CD4-positive, alpha-beta T cell treated with Interleukin-17A for 1 hour (primary cell): ENCODE measurements around the gene DYRK1A.

ENCODE experiments used
- DNase-seq: peaks from one replicate; pipeline ENCODE4 v3.0.0-alpha.2; 2020

DYRK1A gene

DNA sequence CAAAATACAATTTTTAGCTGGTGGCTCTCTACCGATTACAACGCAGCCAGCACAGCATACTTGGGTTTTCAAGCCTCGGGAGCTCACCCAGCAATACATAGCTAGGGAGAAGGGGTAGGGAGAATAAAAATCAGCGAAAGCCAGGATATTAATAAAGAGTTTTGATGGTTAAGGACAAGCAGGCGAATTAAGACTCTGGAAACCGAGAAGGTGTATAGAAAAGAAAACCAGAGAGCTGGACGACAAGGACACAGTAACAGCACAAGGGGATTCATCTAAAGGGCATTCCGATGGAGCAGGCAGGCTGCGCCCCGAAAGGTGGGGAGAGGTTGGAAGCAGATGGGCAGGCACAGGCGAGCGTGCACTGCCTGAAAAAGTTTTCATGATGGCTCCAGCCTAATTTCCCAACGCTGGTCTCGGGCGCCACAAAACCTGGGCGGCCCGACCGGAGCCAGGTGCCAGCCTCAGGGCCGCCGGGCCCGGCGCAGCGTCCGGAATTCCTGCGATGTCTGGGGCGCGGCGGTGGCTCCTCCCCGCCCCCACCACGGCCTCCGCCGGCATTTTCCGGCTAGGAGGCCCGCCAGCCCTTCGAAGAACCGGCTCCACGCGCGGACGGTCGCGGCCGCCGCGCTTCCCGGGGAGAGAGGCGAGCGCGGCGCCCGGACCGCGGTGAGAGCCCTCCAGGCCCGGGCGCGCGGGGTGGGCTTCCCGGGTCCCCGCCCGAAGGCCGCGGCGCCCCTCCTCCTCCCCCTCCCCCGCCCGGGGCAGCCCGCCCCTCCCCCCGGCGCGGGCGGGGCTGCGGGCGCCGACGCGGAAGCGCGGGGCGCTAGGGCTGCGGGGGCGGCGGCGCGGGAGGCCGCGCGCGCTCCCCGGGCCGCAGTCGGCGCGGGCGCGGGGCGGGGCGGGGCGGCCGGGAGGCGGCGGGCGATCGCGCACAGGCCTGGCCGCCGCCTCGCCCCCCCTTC, 774 bp upstream of the DYRK1A start:
- peak; percentile 69 for DNase-seq

DNA sequence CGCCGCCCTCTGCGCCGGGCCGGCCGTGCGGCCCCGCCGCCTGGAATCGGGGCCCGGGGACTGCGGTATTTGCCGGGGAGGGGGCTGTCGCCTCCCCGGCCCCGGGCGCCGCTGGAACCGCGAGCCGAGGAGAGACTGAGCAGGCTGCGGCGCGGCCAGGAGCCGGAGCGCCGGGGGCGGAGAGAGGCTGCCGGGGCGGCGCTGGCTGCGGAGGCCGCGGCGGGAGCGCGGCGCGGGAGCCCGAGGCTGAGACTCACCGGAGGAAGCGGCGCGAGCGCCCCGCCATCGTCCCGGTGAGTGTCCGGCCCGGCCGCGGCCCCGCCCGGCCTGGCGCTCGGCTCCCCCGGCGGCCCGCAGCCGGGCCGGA, 746 bp downstream of the DYRK1A start:
- no peak for DNase-seq

DNA sequence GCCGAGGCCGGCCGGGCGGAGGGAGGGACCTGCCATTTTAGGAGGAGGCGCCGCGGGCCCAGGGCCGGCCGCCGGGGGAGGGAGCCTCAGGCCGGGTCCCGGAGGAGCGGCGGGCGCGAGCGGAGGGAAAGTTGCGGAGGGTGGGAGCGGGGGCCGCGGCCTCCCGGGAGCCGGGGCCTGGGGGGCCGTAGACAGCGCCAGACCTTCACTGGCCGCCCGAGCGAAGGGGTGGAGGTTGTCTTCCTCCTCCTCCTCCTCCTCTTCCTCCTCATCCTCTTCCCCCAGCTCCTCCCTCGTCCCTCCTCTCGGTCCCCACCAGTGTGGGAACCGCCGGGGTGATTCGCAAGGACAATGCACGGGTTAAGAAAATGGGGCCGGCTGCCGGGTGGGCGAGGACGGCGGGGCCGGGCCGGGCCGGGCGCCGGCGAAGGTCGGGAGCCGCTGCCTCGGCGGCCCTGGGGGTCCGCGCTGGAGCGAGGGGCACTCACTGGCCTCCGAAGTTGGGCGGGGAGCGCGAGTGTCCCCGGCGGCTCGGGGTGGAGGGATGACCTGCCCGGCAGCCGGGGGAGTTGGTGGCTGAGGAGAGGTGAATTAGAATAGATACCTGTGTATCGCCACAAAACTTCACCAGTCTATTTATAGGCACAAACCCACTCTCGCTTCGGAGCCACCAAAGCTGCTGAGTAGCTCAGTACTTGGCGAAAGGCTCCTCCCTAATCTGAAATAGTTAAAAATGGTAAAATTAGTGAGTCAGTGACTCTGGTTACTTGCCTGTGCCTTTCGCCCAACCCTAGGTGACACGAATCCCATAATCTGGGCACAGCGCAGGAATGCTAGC, 1.3 kb downstream of the DYRK1A start:
- DNase-seq = peak; percentile 63

DNA sequence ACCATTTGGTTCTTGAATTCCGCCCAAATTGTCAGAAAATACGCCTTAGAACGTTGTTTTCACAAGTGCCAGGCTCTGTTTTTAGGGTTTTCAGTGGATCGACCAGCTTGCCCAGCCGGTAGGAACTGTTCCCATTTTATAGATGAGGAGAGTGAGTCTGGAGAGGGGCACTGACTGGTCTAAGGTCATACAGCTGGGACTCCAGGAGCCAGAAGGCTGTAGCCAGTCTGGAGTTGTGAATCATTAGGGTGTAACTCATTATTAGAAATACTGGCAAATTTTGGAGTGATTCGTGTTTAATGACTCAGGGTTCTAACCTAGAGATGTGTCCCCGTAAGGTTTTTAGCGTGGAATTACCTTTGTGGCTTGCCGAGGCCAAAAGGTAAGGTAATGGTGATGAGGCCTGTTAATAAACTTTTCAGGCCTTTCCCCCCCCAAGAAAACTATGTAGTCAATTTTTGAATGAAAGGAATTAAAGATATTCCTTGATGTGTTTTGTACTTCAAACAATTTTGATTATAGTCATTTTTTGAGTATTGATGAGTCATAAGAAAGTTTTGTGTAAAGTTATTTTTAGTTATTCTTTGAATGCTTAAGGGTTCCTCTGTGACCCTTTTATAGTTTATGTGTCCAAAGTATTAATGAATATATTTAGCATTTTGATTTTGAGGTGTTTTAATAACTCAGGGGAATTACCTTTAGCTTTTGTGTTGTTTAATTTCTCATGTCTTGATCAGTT, 2.1 kb downstream of the DYRK1A start:
- DNase-seq = peak; percentile 26

DNA sequence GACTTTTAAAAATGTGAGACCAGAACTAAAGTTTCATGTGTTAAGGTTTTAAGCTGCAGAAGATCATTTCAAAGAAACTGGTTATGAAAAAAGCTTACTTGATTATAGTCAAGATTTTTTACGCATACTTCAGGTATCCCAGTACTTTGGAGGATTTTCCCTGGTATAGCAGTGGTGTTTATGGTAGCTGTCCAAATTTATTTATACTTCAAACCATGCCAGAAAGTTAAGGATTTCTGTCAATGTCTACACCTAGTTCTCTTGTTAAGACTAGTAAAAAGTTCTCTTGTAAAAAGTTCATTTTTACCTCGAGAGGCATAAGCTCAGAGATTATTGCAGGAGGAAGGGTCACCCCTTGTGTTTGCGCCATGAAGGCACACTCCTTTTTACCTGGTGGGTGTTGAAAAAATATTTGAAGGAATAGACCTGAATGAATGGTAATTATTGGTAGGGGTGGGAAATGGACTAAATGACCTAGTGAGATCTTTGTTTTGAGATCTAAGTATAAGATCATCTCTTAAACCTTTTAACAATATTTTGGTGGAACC, 2.8 kb downstream of the DYRK1A start:
- no peak for DNase-seq

DNA sequence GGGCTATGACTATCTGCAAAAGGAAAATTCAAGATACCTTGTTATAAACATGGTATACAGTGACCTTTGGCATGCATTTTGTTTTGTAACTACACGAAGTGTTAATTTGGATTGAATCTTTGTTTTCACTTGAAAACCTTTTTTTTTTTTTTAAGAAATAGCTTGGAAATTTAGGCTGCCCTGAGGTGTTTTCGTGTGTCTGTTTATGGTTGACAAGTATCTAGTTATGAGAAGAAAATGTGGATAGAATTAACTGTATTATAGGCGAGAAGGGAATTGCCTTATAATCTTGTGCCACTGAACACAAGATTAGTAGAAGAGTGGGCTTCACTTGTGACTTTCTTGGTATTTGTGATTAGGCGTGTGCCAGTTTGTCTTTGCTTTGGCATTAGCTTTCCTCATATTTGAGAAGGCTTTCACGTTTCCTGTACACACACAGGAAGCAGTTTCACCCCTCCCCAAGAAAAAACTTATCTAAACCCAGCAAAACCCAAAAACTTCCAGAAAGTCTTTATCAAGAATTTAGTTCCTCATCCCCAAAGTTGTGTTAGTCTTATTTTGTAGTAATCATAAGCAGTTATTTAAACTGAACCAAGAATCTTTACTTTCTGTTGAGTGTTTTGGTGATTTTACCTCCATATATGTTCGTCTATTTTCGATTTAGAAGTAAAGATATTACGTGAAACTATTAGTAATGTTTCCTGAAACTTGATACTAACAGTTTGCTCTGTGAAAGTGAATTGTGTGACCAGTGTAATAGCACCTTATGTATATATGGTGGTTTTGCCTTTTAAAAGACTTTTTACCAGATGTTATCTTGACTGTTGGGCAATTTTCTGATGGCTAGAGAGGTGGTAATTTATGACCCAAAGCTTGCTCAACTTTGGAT, 3.8 kb downstream of the DYRK1A start:
- peak; percentile 47 for DNase-seq

DNA sequence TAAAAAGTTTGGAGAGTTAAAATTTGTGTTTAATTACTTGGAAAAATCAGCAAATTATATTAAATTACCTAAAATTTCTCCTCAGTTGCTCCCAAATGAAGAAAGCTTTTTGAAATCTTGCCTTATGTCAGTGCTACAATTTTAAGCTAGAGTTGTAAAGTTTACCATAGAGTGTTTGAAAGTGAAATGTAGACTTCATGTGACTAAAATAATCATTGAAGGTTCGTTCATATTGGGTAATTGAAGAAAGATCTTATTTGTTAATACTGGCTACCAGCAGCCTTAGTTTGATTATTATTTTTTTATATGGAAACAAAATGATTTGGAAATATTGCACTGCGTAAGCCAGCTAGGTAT, 4.4 kb downstream of the DYRK1A start:
- no peak for DNase-seq

DNA sequence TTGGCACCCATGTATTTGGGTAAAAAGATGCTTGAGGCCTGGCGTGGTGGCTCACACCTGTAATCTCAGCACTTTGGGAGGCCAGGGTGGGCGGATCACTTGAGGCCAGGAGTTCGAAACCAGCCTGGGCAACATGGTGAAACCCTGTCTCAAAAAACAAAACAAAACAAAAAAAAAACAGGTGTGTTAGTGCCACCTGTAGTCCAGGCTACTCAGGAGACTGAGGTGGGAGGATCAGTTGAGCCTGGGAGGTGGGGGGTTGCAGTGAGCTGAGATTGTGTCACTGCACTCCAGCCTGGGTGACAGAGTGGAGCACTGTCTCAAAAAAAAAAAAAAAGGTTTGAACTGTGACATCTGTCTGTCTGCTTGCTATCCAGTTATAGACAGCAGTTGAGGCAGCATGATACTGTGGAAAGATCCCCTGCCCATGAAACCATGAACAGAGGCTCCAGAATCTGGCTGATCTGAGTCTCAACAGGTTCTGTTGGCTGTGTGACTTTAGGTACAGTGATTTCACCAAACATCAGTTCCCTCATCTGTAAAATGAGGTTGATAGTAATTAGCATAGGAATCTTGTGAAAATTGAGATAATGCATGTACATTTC, 5.7 kb downstream of the DYRK1A start:
- no peak for DNase-seq

DNA sequence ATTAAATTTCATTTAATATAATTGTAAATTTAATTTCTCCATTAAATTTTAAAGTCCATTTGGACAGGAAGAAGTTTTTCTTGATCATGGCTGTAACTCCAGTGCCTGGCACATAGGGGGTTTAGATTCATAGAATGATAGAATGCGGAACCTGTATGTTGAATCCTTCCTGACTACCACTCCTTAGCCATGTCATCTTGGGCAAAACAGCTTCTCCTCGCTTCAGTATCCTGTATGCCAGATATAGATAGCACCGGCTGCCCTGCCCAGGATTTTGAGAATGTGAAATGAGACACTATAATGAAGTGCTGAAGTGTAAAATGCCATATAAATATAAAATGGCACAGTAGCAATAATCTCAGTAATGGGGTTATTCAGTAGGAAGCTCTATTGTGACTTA, 6.4 kb downstream of the DYRK1A start:
- DNase-seq = no peak

DNA sequence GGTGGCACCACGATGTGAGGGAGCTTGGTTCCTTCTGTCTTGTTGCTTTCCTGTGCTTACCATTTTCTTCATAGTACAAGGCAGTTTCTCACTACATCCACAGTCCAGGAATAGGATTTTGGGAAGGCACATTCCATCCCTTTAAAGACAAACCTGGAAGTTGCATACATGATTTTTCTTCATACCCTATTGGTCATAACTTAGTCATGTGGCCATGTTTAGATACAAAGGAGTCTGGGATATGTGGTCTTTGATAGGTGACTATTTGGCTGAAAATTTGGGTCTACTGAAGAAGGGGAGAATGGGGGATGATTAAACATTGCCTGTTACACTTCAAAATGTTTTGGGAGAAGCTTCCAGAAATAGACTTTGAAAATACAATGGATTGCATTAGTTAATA, 7.0 kb downstream of the DYRK1A start:
- DNase-seq = no peak

DNA sequence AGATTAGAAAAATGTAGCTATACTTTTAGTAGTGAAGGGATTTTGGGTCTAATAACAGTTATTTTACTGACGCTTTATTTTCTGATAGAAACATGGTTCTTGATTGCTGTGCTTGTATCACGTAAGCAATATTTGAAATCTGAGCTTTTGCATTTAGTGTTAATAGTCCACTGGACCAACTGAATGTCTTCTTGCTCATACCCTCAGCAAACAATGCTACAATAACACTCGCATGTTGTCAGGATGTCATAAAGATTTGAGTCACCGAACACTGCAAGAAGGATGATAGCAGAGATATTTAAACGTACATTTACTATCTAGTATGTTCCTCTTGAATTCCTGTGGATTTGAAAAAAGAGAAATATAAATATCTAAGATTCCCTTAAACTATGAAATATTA, 7.5 kb downstream of the DYRK1A start:
- DNase-seq = no peak

DNA sequence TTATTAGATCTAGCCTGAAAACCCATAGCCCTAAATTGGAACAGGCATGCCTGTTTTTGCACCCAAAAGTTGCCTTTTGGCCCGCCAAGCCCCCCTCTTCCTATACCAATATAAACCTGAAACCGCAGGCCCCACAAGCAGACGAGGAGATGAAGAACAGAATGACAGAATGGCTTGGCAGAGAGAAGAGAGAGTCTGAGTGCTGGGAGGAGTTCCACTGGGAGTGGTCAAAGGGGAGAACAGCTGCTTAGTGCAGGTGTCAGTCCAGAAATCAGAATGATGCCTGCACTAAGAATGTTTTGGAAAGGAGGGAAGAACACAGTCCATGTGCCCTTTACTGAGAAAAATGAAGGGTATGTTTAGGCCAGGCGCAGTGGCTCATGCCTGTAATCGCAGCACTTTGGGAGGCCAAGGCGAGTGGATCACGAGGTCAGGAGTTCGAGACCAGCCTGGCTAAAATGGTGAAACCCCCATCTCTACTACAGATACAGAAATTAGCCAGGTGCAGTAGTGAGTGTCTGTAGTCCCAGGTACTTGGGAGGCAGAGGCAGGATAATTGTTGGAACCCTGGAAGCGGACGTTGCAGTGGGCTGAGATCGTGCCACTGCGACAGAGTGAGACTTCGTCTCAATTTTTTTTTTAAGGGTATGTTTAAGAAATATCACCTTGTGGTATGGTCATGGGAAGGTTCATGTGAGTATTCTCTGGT, 9.4 kb downstream of the DYRK1A start:
- no peak for DNase-seq

DNA sequence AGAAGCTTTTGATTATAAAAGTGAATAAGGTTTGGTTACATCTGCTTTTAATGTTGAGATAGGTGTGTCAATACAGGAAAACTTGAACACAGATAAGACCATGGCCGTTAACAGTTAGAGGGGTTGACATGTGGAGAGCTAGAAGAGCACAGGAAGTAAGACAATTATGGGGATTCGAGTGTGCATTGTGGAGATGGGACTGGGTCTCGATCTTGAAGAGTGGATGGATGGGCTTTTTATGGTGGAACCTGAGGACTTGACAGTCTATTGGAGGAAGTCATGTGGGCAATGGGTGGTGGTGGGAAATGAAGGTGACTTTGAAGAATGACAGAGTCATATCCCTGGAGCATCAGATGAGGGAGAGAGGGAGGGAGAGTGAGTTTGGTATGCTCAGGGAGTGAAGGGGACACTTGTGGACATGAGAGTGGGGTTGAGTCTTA, 12.1 kb downstream of the DYRK1A start:
- no peak for DNase-seq

DNA sequence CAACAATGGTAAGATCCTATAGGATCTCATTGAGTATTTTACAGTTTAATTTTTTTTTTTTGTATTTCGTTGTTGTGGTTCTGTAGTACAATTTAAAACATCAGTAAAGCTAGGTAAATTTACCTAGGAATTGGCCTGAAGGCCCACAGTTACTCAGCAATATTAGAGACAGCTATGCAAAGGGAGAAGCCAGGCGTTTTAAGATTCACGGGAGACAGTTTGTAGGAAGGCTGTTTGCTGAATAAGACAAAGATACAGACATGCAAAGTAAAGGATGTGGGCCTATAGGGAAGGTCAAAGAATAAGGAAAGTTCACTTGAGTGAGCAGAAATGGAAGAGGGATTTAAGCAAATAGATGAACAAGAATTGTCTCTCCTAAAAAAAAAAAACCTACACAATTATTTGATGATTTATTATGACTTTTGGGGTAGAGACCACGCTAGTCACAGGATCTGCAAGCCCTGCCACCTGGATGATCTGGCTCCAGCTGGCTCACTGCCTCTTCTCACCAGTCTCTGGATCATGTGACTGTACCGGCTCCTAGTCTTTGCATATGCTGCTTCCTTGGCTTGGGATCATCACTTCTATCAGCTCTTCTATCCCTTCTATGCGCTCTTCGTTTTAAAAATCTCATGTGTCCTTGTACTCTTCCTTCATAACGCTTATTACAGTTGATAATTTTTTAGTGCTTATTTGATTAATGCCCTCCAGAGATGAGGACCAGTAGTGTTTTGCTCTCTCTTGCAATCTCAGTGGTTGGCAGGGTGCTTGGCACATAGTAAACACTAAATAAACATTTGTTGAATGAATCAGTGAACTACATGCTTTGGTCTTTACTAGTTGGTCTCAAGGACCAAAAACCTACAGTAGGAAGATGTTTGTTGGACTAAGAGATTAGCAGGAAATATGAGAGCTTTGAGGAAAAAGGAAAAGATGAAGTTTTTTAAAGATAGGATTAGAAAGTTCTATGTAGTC, 14.1 kb downstream of the DYRK1A start:
- DNase-seq = no peak

DNA sequence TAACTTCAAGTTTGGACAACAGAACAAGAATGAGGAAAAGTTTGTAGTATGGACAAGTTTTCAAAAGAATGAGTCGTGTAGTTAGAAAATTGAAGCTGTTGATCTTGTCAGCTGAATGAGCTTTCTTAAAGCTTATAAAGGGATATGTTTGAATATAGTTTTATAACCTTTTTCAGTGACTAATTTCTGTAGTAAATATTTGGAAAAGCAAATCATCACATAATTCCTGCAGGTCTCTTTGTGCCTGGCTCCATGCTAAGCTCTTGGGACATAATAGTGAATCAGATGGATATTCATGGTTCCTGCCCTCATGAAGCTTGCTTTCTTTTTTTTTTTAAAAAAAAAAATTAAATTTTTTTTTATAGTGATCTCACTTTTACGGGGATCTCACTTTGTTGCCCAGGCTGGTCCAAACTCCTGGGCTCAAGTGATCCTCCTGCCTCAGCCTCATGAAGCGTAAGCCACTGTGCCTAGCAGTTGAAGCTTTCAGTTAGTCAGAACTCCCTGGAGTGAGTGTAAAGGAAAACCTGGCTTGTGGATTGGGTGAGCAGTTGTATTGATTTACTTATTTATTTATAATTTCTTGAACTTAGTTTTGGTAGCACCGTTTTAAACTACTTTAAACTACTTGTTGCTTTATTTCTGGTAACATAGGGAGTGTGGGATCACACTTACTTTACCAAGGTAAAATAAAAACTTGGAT, 15.5 kb downstream of the DYRK1A start:
- DNase-seq = no peak

DNA sequence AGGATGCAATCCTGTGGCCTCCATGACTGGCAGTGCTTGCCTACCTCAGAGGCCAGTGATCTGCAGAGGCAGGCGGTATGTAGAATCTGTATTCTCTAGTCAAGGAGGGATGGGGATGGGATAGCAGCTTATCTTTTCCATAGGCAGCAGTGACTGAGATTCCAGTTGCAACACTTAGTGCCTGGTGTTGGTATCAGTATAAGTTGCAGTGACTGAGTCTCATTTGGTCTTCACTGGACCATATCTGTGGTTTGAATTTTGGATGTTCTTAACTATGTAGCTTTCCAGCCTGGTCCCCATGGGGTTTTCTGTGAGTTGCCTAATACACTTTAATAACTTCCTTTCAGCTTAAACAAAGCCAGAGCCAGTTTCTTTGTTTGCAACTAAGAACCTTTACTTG, 16.5 kb downstream of the DYRK1A start:
- DNase-seq = no peak

DNA sequence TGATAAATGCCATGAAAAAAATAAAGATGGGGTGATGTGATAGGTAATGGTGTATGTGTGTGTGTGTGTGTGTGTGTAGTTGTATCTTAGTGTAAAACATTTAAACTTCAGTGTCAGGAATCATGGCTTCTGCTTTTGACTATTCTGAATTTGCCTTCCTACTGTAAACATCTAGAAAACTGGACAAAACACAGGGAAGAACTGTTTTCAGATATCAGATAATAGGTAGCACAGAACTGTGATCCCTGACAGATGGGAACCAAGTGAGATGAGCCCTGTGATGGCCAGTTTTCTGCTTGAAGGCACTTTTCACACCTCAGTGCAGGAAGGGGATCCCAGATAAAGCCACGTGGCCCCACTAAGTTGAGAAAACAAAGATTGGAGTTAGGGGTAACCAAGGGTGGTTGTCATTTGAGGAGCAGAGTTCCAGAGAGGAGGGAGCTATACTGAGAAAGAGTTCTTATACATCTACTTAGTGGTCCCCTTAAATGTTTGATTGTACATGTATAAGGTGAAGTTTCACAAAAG, 17.3 kb downstream of the DYRK1A start:
- DNase-seq = no peak

DNA sequence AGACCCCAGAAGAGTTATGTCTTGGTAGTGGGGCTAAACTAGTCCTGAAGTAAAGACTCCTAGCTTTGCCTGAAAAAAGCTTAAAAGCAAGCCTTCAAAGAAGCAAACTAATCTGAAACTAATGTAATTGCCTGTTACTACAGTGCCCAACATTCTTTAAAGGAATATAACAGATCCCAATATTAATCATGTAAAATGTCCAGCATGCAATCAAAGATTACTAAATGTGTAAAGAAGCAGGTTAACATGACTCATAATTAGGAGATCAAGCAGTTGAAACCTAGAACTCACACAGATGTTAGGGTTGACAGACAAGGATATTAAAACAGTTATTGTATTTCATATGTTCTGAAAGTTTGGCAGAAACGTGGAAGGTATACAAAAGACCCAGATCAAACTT, 17.8 kb downstream of the DYRK1A start:
- no peak for DNase-seq
